Measurements from ENCODE around the gene CAPN9.
"Not testable (repeated sequence)": the region's sequence is repeated elsewhere in the genome, so short reads cannot be mapped to it uniquely, and the experiment has no call there.

Gene CAPN9, protein sequence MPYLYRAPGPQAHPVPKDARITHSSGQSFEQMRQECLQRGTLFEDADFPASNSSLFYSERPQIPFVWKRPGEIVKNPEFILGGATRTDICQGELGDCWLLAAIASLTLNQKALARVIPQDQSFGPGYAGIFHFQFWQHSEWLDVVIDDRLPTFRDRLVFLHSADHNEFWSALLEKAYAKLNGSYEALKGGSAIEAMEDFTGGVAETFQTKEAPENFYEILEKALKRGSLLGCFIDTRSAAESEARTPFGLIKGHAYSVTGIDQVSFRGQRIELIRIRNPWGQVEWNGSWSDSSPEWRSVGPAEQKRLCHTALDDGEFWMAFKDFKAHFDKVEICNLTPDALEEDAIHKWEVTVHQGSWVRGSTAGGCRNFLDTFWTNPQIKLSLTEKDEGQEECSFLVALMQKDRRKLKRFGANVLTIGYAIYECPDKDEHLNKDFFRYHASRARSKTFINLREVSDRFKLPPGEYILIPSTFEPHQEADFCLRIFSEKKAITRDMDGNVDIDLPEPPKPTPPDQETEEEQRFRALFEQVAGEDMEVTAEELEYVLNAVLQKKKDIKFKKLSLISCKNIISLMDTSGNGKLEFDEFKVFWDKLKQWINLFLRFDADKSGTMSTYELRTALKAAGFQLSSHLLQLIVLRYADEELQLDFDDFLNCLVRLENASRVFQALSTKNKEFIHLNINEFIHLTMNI

DNA sequence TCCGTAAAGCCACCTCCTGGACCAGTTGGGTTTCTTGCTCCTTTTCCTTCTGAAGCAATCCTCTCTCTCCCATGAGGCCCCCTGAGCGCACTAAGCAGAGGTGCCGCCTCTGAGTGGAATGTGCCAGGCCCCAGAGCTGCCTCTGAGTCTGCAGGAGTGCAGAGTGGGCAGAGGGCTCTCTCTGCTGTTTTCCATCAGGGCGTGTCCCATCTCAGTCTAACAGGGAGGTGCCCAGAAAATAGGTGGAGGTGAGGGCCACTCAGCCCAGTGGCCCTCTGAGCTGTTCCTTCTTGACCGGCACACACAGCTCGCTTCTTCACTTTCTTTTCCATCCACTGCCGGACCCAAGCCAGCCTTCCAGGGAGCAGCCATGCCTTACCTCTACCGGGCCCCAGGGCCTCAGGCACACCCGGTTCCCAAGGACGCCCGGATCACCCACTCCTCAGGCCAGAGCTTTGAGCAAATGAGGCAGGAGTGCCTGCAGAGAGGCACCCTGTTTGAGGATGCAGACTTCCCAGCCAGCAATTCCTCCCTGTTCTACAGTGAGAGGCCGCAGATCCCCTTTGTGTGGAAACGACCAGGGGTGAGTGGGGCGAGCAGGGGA, at the start of gene CAPN9:
TSS of gene CAPN9 (plus strand) at position 262 of the 604 bp plus-strand sequence. CDS start at position 371, 109 bp downstream.
- no peak for DNase-seq

DNA sequence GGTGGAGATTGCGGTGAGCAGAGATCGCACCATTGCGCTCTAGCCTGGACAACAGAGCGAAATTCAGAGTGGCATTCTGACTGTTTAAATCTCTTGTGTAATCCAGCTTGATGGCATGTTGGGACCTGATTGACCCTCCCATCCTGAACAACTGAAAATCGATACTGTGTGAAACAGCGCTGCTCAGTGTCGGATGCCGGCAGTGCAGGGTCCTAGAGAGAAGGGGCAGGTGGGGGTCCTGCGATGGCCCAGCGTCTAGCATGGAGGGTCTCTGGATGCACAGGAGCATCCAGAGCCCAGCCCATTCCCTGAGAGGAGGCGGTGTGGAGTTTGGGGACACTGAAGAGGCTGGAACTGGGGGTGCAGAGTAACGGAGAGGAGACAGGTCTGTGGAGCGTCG, 49.1 kb upstream of the CAPN9 start:
- DNase-seq = no peak

DNA sequence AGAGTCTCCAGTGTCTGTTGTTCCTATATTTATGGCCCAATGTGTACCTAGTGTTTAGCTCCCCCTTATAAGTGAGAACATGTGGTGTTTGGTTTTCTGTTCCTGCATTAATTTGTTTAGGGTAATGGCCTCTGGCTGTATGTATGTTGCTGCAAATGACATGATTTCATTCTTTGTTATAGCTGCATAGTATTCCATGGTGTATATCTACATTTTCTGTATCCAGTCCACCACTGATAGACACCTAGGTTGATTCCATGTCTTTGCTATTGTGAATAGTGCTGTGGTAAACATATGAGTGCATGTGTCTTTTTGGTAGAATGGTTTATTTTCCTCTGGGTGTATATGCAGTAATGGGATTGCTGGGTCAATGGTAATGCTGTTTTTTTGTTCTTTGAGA, 48.2 kb upstream of the CAPN9 start:
- DNase-seq = not testable (repeated sequence)

DNA sequence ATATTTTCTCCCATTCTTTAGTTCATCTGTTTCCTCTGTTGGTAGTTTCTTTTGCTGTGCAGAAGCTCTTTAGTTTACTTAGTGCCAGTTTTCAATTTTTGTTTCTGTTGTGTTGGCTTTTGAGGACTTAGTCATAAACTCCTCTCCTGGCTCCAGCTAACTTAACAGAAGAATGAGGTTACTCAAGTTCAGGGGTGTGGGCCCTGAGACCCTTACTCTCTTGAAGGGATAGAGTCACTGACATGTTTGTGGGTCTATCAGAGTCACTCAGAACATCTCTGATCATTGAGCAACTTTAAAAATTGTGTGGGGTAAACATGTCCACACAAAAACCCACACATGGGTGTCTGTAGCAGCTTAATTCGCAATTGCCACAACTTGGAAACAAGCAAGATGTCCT, 47.5 kb upstream of the CAPN9 start:
- DNase-seq = no peak

DNA sequence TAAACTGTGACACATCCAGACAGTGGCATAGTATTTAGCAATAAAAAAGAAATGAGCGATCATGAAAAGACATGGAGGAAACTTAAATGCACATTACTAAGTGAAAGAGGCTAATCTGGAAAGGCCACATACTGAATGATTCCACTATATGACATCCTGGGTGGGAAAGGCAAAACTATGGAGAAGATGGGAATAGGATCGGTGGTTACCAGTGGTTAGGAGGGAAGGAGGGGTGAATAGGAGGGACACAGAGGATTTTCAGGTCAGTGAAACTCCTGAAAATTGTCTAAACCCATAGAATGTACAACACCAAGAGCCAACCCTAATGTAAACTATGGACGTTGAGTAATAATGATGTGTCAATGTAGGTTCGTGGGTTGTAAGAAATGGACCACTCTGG, 47.1 kb upstream of the CAPN9 start:
- no peak for DNase-seq

DNA sequence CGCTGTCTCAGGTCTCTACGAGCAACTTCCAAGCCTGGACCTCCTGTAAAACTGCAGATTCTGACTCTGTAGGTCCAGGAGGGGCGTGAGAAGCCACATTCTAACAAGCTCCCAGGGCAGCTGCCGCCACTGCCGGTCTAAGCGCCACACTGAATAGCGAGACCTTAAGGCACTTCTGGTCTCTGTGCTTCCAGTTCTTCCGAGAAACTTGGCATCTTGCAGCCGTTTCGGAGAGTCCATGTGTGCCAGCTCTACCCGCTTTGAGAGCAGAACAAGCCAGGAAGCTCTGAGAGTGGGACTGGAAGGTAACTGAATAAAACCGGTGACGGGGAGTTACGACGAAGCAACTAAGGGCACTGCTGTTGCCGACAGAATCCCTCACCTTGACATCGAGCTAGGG, 45.8 kb upstream of the CAPN9 start:
- DNase-seq = no peak

DNA sequence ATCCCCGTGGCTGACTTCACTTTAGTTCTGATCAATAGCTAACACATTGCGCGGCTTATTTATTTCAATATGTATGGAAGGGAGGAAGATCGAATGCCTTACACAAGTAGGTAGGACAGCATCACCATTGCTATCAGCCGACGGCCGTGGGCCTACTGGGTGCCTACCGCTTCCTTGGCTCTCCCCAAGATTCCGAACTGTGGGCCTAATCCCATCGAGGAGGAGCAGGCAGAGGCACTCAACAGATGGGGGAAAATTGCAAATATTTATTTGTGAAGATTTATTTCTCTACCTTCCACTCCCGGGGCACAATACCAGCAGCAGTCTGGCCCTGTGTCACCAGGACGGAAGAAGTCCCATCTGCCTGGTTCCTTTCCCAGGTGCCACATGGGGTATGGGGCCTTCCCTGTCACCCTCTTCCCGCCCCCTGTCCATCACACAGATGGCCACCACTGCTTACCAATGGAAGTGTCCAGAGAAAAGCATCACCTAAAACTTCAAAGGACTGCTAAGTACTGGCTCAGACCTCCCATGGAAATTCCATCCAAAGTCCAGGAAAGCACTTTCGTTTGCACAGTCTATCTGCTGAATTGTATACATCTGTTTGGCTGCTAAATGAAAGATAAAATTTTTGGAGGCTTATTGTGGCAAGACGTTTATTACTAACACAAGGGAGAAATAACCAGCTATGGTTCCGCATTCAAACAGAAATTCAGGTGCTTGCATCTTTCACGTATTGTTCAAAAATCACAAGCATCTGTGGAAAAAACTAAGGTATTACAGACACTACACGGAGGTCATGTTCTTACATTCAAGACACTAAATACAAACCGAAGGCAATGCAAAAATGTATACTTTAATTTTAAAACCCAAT, 45.1 kb upstream of the CAPN9 start:
- DNase-seq = no peak

DNA sequence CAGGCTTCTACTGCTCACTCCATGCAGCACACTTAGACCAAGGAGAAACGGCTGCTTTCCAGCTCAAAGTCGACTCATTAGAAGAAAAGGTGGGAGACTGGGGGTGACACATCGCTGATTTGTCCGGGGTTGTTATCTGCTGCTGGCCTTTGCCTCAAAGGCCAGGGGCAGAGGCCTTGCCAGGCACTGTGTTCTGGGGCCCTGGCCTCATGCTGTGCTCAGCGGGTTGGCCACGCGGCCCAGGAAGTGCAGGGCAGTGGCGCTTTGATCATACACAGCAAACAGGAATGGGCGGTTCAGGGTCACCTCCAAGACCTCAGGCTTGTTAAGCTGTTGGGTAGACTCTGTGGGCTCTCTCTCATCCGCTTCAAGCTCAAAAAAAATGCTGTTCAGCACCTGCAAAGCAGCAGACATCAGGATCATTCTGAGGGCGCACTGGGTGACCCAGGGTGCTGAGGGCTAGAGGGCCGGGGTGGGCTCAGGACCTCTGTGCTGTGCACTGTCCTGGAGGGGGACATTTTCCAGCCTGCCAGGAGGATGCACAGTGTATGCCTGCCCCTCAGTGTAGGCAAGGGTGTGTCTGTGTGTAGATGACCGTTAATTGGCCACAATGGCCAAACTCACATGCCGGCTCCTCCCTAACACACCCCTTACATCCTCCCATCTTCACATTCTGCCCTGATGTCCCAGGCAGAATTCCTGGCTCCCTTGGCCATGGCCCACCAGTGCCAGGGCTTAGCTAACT, 44.1 kb upstream of the CAPN9 start:
- no peak for DNase-seq

DNA sequence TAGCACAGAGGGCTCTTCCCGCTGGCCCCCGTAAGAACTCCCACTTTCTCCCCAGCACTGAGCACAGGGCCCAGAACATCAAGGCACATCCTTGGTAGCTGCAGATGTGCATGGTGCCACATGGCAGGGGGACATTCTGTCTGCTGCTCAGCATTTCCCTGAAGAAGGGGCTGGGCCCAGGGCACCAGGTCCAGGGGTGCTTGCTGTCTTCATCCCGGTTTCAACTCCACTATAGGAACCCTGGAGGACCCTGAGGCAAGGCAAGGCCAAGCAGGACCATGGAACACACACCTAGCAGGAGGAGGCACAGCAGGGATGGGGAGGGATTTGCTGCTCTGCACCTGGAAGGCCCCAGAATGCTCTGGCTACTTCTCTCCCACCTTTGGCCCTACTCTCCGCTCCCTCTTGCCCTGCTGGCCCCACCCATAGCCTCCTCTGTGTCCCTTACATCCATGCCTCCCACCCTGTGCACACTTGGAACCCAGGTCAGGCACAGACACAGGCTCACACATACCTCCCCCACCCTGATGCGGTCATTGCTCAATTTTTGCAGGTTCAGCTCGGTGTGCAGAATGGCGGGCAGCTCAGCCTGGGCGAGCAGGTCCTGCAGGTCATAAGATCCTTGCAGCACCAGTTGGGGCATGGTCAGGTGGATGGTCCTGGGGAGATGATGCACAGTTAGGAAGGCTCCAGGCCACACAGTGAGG, 43.4 kb upstream of the CAPN9 start:
- no peak for DNase-seq

DNA sequence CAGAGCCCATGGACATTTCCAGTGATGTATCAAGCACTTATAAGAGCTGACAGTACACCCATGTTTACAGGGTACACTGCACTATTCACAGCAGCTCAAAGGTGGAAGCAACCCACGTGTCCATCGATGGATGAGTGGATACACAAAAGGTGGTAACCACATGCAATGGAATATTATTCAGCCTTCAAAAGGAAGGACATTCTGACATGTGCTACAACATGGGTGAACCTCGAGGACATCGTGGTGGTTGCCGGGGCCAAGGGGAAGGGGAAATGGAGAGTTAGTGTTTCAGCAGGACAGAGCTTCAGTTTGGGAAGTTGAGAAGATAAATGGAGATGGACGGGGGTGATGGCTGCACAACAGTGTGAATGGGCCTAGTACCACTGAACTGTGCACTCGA, 42.4 kb upstream of the CAPN9 start:
- no peak for DNase-seq

DNA sequence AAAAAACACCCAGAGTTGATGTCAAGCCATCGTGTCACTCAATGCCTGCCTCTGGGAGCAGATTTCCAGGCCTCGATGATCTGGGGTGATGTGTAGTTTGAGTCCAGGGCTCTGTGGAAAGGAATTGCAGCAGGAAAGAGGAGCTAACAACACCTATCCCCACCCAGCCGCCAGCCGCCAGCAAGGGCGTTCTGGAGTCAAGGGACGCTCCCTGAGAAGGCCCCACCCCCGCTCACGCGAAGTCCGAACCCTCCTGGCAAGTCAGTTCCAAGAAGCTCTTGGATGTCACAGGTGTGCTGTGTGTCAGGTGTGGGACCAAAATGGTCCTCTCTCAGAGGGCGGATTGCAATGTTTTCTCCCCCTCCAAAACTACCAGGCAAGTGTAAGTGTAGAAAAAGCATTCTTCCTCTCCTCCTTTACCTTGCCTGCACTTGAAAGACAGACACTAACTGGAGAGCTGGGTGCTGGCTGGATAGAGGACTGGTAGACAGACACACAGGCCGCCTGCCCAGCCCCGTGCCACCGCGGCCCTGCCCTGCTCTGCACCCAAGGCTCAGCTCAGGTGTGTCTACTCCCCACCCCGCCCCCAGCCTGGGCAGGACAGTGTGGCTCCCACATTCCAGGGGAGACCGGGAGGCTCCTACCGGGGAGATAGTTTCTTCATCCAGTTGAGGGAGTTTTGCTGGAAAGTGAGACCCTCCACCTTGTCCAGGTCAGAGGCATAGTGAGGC, 41.7 kb upstream of the CAPN9 start:
- no peak for DNase-seq

DNA sequence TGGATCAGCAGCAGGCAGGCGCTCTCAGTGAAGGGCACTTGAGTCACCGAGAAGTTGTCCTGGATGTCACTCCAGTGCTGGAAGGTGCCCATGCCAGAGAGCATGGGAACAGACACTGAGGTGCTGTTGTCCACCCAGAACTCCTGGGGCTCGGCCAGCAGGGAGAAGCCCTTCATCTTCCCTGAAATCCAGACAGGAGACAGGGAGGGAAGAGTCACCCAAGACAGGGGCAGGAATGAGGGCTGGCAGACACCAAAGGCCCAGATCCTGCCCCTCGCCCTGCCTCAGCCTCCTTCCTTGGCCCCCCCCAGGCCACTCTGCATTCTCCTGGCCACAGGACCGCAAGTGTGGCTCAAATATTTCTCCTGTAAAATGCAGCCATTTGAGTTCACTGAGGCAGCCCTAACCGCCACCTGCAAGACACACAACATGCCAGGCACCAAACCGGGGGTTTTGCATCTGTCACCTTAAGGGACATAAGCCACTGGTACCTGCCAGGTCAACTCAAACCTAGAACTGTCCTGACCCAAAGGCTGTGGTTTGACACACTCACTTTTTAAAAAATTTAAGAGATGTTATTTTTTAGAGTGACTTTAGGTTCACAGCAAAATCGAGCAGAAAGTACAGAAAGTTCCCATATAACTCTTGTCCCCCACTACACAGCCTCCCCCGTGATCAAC, 41.0 kb upstream of the CAPN9 start:
- no peak for DNase-seq

DNA sequence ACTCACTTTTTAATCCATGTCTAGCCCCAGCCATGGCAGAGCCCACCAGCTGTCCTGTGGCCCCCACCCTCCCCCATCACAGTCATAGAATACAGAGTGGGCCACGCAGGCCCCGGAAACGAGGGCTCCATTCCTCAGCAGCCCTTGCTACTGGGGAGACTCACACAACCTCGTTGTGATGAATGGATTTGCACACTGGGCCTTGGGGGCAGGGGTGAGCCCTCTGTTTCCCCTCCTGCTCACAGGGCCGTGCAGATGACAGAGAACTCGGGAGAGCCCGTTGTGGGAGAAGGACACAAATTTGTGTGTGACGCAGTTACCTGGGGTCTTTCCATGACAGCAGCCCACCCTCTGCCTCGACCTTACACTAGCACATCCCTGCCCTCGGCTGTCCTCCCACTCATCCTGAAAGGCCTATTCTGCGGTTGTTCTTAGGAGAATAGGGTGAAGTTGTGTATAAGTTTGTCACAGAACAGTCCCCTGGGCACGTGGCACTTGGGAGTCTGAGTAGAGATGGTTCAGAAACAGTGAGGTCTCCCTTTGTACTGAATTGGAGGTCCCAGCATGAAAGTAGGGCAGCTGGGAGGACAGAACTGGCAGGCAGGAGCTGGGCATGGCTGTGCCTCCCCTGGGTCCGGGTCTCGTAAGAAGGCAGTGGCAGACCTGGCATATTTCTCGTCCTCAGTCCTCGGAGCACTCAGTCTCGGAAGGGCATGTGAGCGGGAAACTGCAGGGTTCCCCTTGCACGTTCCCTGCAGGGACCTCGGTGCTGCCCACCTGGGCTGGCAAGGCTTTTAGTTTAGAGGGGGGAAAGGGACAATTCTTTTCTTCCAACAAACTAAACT, 40.1 kb upstream of the CAPN9 start:
- no peak for DNase-seq

DNA sequence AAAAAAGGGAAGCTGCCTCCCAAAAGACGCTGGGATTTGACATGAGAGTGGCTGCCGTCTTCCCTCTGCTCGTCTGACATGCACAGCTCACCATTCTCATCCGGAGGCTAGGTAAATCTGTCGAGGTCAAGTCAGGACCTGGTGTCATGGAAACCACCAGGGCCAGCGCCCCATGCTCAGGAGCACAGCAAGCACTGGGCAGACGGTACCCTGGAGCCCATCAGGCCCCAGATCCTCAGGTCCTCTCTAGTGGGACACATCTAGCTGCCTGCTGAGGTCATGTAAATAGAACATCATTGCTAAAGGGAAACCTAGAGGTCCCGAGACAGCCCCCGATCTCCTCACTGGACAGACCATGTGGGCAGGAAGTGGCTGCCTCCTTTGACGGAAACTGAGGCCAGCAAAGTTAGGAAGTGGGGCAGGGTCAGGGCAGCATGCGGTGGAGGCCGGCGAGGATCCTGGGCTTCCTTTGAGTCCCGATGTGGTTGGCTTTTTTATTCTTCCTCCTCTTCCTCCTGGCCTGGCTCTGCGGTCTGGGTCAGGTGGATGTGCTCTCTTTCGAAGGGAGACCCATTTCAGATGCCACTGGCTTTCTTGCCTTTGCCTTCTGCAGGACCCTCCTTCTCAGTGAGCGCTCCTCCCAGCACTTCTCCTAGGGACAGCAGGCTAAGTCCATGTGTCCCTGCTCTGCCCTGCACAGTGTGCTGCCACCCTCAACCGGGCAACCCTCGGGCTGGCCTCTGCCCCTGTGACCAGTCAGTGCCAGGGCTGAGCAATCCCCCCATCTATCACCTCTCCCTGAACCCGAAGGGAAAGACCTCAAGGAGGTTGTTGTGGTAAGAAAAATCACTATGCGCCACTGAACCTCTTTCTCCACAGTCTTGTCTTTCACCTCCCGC, 39.2 kb upstream of the CAPN9 start:
- no peak for DNase-seq

DNA sequence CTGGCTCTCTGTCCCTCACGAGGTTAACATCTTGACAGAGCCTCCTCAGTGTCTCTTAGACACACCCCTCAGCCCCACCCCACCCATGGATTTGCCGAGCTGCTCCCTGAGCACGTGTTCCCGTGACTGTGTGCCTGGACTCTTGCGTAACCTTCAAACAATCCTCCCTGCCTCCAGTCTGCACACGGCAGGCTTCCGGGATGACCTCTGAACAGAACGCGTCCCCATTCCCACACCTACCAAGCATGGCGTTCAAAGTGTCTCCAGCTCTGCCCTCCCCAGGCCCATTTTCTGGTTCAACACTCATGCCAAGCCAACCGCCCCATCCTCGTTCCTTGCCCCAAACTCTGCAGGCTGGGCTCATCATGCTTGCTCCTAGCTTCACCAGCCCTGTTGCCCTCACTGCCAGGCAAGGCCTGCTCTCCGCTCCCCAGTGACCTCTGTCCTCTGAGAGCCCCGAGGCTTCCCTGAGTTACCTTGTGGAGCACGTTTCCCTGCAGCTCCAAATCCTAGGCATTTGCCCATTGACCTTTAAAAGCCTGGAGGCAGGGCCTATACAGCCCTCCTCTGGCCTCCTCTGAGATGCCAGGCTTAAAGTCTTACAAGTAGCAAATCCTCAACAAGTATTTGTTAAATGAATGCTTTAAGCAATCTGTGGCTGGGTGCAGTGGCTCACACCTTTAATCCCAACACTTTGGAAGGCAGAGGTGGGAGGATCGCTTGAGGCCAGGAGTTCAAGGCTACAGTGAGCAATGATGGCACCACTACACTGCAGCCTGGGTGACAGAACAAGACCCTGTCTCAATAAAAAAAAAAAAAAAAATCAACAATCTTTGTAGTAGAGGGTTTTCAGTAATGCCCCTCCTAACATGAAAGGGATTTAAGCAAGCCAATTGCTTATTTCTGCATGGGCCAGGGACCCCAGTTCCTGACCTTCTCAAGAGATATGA, 38.3 kb upstream of the CAPN9 start:
- DNase-seq = no peak

DNA sequence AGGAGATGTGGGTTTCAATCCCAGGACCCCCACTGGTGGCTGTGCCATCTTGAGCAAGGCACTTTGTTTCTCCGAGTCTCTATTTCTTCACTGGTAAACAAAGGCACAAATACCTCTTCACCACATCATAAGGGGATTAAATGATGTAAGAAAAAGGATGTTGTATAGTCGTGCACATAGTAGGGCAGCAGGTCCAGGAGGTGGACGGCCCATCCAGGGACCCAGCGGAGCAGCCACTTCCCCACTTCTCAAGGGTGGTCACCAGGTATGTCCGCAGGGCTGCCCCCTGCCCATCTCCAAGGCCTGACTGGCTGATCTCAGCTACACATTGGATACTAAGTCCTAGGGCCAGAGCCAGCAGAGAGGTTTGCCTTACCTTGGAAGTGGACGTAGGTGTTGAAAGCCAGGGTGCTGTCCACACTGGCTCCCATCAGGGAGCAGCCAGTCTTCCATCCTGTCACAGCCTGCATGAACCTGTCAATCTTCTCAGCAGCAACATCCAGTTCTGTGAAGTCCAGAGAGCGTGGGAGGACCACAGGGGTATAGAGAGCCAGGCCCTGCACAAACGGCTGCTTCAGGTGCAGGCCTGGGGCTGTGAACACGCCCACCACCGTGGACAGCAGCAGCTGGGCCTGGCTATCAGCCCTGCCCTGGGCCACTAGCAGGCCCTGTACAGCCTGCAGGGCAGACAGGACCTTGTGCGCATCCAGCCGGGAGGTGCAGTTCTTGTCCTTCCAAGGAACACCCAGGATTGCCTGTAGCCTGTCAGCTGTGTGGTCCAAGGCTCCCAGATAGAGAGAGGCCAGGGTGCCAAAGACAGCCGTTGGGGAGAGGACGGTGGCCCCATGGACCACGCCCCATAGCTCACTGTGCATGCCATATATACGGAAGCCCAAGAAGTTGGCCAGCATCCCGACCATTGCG, 37.3 kb upstream of the CAPN9 start:
- DNase-seq = no peak

Measured in islet precursor cell (in vitro differentiated cells).